ENCODE results near the gene PTPN20.

- no peak for TF ChIP-seq CTCF (IDR thresholded peaks at IDR 0.05)
- TF ChIP-seq POLR2A (IDR thresholded peaks at IDR 0.05) = no peak
Observed at GRCh38 chr10:47036771-47037170, 125.5 kb downstream of the PTPN20 start.

Measured in prostate gland (tissue), 2 donors.